ENCODE measurements around the gene PXK. TPM values are rescaled to one million over a fixed set of nuclear protein-coding genes. Genes with fewer than 3 reads are reported as not detected.

The PXK gene
- total RNA-seq, 1 donor from 2014 or later, result 12.4 TPM

- TF ChIP-seq CTCF (conservative IDR thresholded peaks at IDR 0.05), result no peak
- Mint-ChIP-seq H3K27me3 (no peaks in the 10 kb centered on the region), H3K36me3 (peaks cover 20% of the 10 kb centered on the region), H3K4me1 (ENCODE audit: unreplicated experiment) (no peaks in the 10 kb centered on the region), H3K9me3 (no peaks in the 10 kb centered on the region), H3K4me3 (no peak overlapping the region), H3K27ac (no peak overlapping the region)
- DNase-seq (ENCODE audit: extremely low spot score, unreplicated experiment), result no peak
These were observed 76.2 kb downstream of the PXK start for GRCh38 chr3:58408906-58409305.

- H3K27me3 Mint-ChIP-seq, result no peaks in the 10 kb centered on the region
- H3K27ac Mint-ChIP-seq, result no peak overlapping the region
- no peak for DNase-seq (ENCODE audit: extremely low spot score, unreplicated experiment)
- H3K9me3 Mint-ChIP-seq, result no peaks in the 10 kb centered on the region
- peaks cover 16% of the 10 kb centered on the region for H3K36me3 Mint-ChIP-seq
- H3K4me1 Mint-ChIP-seq (ENCODE audit: unreplicated experiment), result peaks cover 7% of the 10 kb centered on the region
- no peak for TF ChIP-seq CTCF (conservative IDR thresholded peaks at IDR 0.05)
- no peak overlapping the region for H3K4me3 Mint-ChIP-seq
These were observed 77.0 kb downstream of the PXK start for GRCh38 chr3:58409663-58410062.

GRCh38 chr3:58411036-58411435, 78.3 kb downstream of the PXK start:
- Mint-ChIP-seq H3K4me3 (no peak overlapping the region), H3K36me3 (peaks cover 16% of the 10 kb centered on the region), H3K4me1 (ENCODE audit: unreplicated experiment) (peaks cover 8% of the 10 kb centered on the region), H3K9me3 (no peaks in the 10 kb centered on the region), H3K27ac (no peak overlapping the region), H3K27me3 (no peaks in the 10 kb centered on the region)
- no peak for DNase-seq (ENCODE audit: extremely low spot score, unreplicated experiment)
- no peak for TF ChIP-seq CTCF (conservative IDR thresholded peaks at IDR 0.05)

- H3K27ac Mint-ChIP-seq, result no peak overlapping the region
- peaks cover 12% of the 10 kb centered on the region for H3K36me3 Mint-ChIP-seq
- H3K4me1 Mint-ChIP-seq (ENCODE audit: unreplicated experiment), result peaks cover 8% of the 10 kb centered on the region
- H3K9me3 Mint-ChIP-seq, result no peaks in the 10 kb centered on the region
- DNase-seq (ENCODE audit: extremely low spot score, unreplicated experiment), result no peak
- TF ChIP-seq CTCF (conservative IDR thresholded peaks at IDR 0.05), result no peak
- no peak overlapping the region for H3K4me3 Mint-ChIP-seq
- no peaks in the 10 kb centered on the region for H3K27me3 Mint-ChIP-seq
These were observed 79.4 kb downstream of the PXK start for GRCh38 chr3:58411851-58412830.

GRCh38 chr3:58414538-58415197, 82.0 kb downstream of the PXK start:
- no peak for DNase-seq (ENCODE audit: extremely low spot score, unreplicated experiment)
- H3K27ac Mint-ChIP-seq, result no peak overlapping the region
- peak; percentile 84 for TF ChIP-seq CTCF (conservative IDR thresholded peaks at IDR 0.05)
- no peaks in the 10 kb centered on the region for H3K9me3 Mint-ChIP-seq
- H3K27me3 Mint-ChIP-seq, result no peaks in the 10 kb centered on the region
- peaks cover 12% of the 10 kb centered on the region for H3K4me1 Mint-ChIP-seq (ENCODE audit: unreplicated experiment)
- H3K4me3 Mint-ChIP-seq, result no peak overlapping the region
- H3K36me3 Mint-ChIP-seq, result peaks cover 10% of the 10 kb centered on the region

Data from type B pancreatic cell (in vitro differentiated cells).